Nephron progenitor cell (in vitro differentiated cells): ENCODE data around the gene SPATA24.

Experiments
- DNase-seq: peaks from one replicate; pipeline ENCODE4 v3.0.0; 2021
- H3K27ac Mint-ChIP-seq: 2 replicates; pipeline ENCODE4 v1.8.0; 2021; ENCODE audit warnings: mild to moderate bottlenecking, moderate library complexity, mixed read lengths
- H3K27me3 Mint-ChIP-seq: 2 replicates; pipeline ENCODE4 v1.8.0; 2021; ENCODE audit warnings: mild to moderate bottlenecking, low read depth, mixed read lengths; ENCODE audit not compliant: poor library complexity
- H3K36me3 Mint-ChIP-seq: 2 replicates; pipeline ENCODE4 v1.8.0; 2021; ENCODE audit warnings: low read depth, mixed read lengths
- H3K4me1 Mint-ChIP-seq: 2 replicates; pipeline ENCODE4 v1.8.0; 2021; ENCODE audit warnings: mixed read lengths
- H3K4me3 Mint-ChIP-seq: 2 replicates; pipeline ENCODE4 v1.8.0; 2021; ENCODE audit warnings: mild to moderate bottlenecking, moderate library complexity, mixed read lengths
- H3K9me3 Mint-ChIP-seq: 2 replicates; pipeline ENCODE4 v1.8.0; 2021; ENCODE audit warnings: mild to moderate bottlenecking, moderate library complexity, mixed read lengths
- CTCF ChIP-seq: fragments of 200-600 bp; sonication (generic); IDR thresholded peaks from 2 replicates; pipeline ENCODE4 v1.5.0; 2021; ENCODE audit warnings: antibody characterized with exemption

SPATA24 gene

GRCh38 chr5:139418793-139419192 is 14.9 kb upstream of the SPATA24 start:
- peaks cover 5% of the 10 kb centered on the region for H3K4me1 Mint-ChIP-seq
- H3K27ac Mint-ChIP-seq, result no peak overlapping the region
- H3K36me3 Mint-ChIP-seq, result peaks cover 59% of the 10 kb centered on the region
- DNase-seq, result no peak
- no peak overlapping the region for H3K4me3 Mint-ChIP-seq
- no peaks in the 10 kb centered on the region for H3K9me3 Mint-ChIP-seq
- no peaks in the 10 kb centered on the region for H3K27me3 Mint-ChIP-seq
- no peak for TF ChIP-seq CTCF

GRCh38 chr5:139417214-139417613 is 13.3 kb upstream of the SPATA24 start:
- H3K4me3 Mint-ChIP-seq, result no peak overlapping the region
- H3K27ac Mint-ChIP-seq, result no peak overlapping the region
- TF ChIP-seq CTCF, result no peak
- peaks cover 2% of the 10 kb centered on the region for H3K4me1 Mint-ChIP-seq
- DNase-seq, result no peak
- H3K9me3 Mint-ChIP-seq, result no peaks in the 10 kb centered on the region
- no peaks in the 10 kb centered on the region for H3K27me3 Mint-ChIP-seq
- peaks cover 63% of the 10 kb centered on the region for H3K36me3 Mint-ChIP-seq

DNA sequence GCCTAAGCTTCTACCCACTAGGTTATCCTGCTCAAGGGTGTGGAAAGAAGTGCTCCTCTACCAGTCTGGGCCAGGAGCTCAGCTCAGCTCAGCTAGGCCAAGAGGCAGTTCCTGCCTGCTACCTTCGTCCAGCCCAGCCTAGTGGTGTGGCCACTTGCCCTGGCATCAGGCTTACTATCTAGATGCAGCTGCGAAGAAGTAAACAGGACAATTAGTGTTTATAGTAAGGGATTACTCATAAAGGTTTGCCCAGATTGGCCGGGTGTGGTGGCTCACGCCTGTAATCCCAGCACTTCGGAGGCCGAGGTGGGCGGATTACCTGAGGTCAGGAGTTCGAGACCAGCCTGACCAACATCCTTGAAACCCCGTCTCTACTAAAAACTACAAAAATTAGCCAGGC is 12.8 kb upstream of the SPATA24 start:
- Mint-ChIP-seq H3K4me1 (no peaks in the 10 kb centered on the region), H3K36me3 (peaks cover 61% of the 10 kb centered on the region), H3K9me3 (no peaks in the 10 kb centered on the region), H3K27ac (no peak overlapping the region), H3K4me3 (no peak overlapping the region), H3K27me3 (peaks cover 4% of the 10 kb centered on the region)
- no peak for DNase-seq
- no peak for TF ChIP-seq CTCF

DNA sequence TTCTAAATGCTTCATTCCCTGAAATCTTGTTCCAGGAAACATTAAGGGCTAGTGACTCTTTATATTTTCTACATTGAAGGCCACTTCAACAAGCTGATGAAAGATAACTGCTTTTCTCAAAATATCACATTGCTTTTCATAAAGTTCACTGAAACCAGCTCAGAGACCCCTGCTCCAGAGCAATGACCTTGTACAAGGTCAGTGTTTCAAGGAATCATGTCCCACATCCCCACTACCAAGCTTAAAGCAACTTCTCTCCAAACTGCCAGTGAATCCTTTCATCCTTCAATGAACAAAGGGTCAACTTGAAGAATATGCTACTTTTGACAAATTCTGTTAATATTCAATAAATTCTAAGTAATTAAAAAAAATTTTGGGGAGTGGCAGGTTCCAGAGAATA is 12.0 kb upstream of the SPATA24 start:
- no peak for TF ChIP-seq CTCF
- Mint-ChIP-seq H3K4me1 (no peaks in the 10 kb centered on the region), H3K27me3 (peaks cover 4% of the 10 kb centered on the region), H3K4me3 (no peak overlapping the region), H3K27ac (no peak overlapping the region), H3K36me3 (peaks cover 59% of the 10 kb centered on the region), H3K9me3 (no peaks in the 10 kb centered on the region)
- DNase-seq, result no peak

GRCh38 chr5:139415221-139415861 is 11.5 kb upstream of the SPATA24 start:
- no peak for TF ChIP-seq CTCF
- H3K36me3 Mint-ChIP-seq, result peaks cover 54% of the 10 kb centered on the region
- no peaks in the 10 kb centered on the region for H3K4me1 Mint-ChIP-seq
- no peak overlapping the region for H3K27ac Mint-ChIP-seq
- H3K4me3 Mint-ChIP-seq, result no peak overlapping the region
- peaks cover 4% of the 10 kb centered on the region for H3K27me3 Mint-ChIP-seq
- no peaks in the 10 kb centered on the region for H3K9me3 Mint-ChIP-seq
- DNase-seq, result no peak

DNA sequence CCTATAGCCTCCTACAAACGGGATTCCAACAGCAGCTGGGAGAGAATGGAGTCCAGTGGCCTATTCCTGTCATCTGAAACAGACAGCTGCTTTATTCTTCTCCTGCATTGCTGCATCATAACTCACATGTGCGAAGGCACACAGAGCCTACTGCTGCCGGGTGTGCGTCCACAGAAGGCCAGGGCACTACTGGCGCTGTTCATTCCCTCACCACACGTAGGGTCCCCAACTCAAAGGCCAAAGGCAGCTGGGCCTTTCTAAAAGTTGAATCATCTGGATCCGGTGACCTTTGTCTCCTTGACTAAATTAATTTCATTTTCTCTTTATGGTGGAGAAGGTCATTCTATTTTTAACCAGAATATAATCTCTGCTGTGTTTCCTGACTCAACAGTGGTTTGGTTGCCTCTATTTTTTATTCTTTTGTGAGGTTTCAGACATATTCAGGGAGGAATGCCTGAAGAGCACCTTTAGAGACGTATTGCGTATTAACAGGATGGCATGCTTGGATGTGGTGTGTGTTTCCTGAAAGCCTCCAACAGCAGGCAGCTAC is 10.8 kb upstream of the SPATA24 start:
- H3K27me3 Mint-ChIP-seq, result peaks cover 4% of the 10 kb centered on the region
- H3K4me3 Mint-ChIP-seq, result no peak overlapping the region
- no peaks in the 10 kb centered on the region for H3K4me1 Mint-ChIP-seq
- no peaks in the 10 kb centered on the region for H3K9me3 Mint-ChIP-seq
- peaks cover 47% of the 10 kb centered on the region for H3K36me3 Mint-ChIP-seq
- TF ChIP-seq CTCF, result no peak
- no peak overlapping the region for H3K27ac Mint-ChIP-seq
- no peak for DNase-seq
